Ammon's horn (tissue), 1 donor: Measurements from ENCODE around the gene SAXO1.
"Not testable (repeated sequence)": the region's sequence is repeated elsewhere in the genome, so short reads cannot be mapped to it uniquely, and the experiment has no call there.

Experiments
- DNase-seq: peaks from one replicate; pipeline ENCODE4 v3.0.0-alpha.2; 2016; ENCODE audit warnings: low spot score

The SAXO1 gene

DNA sequence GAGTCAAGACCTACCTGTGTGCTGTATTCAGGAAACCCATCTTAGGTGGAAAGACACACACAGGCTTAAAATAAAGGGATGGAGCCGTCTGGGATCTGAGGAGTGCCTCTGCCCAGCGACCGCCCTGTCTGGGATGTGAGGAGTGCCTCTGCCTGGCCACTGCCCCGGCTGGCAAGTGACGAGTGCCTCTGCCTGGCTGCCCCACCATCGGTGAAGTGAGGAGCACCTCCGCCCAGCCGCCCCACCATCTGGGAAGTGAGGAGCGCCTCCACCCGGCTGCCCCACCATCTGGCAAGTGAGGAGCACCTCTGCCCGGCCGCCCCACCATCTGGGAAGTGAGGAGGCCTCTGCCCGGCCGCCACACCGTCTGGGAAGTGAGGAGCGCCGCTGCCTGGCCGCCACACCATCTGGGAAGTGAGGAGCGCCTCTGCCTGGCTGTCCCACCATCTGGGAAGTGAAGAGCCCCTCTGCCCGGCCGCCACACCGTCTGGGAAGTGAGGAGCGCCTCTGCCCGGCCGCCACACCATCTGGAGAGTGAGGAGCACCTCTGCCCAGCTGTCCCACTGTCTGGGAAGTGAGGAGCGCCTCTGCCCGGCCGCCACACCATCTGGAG is 33.7 kb downstream of the SAXO1 start:
- no peak for DNase-seq

DNA sequence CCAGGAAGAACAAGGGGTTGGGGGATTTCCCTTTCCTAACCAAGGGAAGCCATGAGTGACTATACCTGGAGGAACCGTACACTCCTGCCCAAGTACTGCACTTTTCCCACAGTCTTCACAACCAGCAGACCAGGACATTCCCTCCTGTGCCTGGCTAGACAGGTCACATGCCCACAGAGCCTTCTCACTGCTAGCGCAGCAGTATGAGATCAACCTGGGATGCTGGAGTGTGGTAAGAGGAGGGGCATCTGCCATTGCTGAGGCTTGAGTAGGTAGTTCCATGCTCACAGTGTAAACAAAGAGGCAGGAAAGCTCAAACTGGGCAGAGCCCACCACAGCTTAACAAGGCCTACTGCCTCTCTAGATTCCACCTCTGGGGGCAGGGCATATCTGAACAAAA is 35.9 kb downstream of the SAXO1 start:
- DNase-seq: no peak

DNA sequence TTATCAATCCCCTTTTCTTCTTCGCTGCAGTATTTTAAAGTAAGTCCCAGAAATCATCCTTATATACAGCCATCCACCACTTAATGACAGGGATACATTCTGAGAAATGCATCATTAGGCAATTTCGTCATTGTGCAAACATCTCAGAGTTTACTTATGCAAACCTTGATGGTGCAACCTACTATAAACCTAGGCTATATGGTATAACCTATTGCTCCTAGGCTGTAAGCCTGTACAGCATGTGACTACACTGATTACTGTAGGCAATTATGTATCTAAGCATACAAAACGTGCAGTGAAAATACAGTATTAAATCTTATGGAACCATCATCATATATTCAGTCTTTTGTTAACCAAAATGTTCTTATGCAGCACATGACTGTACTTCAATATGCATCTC is 36.8 kb downstream of the SAXO1 start:
- no peak for DNase-seq

DNA sequence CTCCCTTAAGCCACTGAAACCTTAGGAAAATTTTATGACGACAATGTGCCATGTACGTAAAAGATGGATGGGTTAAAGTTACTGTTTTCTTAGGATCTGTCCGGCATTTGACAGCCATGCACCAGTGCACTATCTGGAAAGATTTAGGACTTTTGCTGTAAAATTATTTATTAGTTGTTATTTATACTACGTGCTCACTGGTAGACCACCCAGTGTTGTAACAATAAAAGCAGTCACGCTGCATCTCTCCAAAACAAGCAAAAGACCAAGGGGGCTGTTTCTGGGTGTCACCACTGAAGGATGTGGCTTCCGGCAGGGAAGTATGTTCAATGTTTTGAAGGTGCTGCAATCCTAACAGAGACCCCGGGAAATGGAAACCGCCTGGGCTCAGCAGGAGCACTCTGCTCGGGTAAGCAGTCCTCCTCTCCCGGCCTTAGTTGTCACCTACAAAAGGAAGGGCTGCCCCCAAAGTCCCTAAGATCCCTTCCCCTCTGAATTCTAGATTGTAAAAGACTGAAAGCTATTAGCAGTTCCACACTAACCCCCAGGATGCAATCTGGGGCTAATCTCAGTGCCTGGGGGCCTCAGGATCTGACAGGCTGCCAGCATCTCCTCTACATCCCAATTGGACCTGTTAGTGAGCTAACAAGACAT is 38.6 kb downstream of the SAXO1 start:
- DNase-seq: no peak

DNA sequence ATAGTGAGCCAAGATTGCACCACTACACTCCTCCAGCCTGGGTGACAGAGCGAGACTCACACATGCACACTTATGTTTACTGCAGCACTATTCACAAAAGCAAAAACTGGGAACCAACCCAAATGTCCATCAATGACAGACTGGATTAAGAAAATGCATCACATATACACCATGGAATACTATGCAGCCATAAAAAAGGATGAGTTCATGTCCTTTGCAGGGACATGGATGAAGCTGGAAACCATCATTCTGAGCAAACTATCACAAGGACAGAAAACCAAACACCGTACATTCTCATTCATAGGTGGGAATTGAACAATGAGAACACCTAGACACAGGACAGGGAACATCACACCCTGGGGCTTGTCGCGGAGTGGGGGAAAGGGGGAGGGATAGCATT is 41.8 kb downstream of the SAXO1 start:
- not testable (repeated sequence) for DNase-seq

DNA sequence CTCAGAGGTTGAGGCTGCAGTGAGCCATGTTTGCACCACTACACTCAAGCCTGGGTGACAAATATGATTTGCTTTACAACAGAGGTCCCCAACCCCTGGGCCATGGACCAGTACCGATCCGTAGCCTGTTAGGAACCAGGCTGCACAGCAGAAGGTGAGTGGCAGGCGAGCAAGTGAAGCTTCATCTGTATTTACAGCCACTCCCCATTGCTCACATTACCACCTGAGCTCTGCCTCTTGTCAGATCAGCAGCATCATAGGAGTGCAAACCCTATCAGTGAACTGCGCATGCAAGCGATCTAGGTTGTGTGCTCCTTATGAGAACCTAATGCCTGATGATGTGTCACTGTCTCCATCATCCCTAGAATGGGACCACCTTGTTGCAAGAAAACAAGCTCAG is 42.5 kb downstream of the SAXO1 start:
- DNase-seq: no peak

DNA sequence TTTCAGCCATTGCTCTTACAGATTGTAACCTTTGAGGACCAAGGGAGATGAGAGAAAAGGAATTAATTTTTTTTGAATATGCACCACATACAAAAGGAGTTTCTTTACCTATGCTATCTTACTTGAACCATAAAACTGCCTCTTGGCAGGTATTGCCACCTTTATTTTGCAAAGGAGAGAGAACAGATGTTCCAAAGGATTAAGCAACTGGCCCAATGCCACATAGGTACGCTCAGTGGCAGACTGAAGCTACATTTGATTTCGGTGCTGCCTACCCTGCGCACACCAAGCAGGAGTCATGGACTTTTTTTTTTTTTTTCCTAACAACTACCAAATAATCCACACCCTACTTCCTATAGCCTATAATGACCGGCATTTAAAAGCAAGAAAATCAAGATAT is 43.1 kb downstream of the SAXO1 start:
- no peak for DNase-seq

DNA sequence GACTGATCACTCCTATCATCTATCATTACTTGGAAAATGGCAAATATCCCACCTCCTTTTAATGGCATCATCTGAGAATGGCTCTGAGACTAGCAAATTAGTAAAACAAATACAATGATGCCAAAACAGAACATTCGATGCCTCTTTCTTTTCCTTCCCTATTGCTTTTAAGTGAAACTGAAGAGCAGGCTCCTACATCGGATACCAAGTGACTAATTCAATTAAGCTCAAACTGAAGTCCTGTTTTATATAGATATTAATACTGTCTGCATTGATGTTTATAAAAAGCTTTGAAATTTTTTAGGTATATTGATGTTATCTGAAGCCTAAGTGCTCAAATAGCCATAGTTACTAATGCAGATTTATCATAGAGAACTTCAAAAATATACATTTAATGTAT is 43.9 kb downstream of the SAXO1 start:
- no peak for DNase-seq

DNA sequence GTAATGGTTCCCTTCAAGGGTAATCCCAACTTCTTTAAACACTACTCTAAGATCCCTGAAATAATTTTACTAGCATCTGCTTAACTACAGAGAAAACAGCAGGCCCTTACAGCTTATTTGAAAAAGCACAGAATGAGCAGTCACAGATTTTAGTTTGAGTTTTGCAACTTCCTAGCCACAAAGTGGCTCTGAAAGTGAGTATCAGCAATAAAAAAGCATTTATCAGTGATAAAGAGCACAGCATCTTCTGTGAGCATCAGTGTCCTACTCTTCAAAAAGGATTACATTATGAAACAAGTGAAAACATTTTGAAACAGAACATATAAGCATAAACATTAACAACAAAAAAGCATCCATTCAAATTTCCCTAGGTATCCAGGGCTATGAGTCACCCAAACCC is 45.0 kb downstream of the SAXO1 start:
- DNase-seq: no peak

DNA sequence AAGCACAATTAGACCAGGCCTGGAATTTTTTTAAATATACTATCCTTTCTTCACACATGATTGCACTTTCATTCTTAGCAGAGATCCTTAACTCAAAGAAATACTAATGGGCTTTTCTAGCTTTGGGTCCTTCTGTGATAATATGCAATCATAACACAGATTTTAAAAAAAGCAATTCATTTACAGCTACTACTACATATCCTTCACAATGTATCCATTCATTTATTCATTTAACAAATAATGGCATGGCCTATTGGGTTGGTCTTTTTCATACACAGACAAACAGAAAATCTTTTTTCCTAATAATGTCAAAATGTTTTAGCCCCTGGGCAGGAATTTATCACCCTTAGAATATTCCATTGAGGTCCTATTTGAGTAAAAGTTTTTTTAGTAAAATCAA is 47.0 kb downstream of the SAXO1 start:
- DNase-seq: no peak

DNA sequence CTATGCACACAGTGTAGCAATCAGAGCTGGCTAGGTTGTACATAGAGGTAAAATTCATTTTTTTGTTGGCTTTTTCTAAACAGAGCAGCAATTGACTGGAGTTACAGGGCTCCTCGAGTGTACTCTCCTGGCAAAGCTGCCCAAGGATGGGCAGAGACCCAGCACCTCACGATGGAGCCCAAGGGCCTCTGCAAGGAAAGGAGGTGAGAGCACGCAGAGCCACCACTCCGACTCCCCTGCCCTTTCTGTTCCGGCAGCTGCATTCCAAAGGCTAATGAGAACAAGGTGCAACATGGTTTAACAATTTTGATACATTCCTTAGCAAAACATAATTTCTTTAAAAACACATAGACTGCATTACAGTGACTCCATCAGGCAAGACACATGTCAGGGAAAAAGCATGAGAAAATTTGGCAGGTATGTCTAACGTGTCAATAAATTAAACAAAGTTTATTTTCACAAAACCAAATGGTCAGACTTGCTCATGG is 47.5 kb downstream of the SAXO1 start:
- DNase-seq: no peak

DNA sequence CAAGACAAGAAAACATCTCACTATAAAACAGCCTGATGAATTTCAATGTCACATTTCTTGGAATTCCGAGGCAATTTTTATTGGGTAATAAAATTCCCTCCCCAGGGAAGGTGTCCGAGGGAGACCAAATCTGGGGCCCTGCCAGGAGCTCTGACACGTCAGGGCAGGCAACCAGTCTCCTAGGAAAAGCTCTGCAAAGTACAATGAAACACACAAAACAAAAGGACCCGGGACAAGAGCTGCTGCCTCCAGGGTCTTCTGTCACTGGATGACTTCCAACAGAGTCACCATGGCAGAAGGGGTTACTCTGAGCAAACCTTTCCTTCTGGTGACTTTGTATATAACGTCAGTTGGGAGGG is 50.8 kb downstream of the SAXO1 start:
- no peak for DNase-seq

DNA sequence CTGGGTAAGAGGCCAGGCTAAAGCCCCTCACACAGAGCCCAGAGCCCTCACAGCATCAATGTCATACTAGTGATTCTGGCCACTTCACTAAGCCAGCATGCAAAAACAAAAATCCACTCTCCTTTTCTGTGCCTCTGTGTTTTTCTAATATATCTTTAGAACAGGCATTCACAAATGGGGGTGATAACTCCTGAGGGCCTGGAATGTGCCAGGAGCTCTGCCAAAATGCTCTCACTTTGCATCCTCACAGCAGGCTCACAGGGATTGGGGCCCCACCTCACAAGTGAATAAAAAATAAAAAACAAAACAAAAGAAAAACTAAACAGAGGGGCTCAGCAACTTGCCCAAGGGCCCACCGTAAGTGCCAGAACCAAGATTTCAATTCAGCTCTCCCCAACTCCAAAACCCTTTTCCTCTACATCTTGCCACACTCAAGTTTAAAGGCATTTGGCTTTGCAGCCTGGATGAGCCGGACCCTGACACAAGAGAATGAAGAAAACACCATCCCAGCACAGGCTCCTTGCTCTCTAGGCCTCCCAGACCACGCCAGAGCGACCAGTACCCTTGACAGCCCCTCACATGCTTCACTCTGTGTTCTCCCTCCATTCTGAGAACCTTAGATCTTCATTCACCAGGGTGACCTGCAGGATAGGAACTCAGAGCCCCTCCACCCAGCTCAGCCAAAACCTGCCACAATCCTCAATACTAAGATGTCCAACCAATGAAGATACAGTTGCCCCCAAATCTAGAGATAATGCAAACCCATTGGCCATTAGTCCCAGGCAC is 51.3 kb downstream of the SAXO1 start:
- no peak for DNase-seq

DNA sequence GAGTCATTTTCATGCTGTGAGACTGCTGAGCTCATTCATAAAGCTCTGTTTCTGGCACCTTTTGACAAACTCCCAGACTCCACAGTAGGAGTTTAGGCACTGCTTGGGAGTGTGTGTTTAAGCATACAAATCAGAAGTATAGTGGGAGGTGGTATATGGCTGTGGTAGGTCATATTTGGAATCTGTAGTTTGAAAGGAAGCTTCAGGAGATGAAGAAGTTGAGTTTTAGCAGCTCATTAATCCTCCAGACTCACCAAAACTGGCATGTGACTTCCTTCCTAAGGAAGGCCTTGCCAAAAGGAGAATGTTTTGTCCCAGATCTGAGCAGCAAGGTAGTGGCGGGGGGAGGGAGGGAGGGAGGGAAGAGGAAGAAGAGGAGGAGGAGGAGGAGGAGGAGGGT is 52.8 kb downstream of the SAXO1 start:
- peak; percentile 23 for DNase-seq

DNA sequence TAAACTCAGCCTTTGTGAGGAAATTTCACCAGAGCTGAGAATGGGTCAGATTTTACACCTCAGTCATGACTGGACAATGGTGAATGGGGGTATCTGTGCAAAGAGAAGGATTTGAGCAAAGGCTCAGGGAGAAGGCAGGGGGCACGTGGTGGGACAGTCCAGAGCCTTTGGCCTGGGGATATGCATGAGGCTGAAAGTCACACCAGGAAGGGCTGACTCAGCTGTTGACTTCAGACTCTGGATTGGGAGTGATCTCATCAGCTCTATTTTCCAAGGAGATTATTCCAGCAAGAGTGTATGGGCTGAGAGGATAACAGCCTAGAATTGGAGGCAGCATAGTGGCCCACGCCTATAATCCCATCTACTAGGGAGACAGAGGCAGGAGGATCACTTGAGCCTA is 53.6 kb downstream of the SAXO1 start:
- DNase-seq: no peak

DNA sequence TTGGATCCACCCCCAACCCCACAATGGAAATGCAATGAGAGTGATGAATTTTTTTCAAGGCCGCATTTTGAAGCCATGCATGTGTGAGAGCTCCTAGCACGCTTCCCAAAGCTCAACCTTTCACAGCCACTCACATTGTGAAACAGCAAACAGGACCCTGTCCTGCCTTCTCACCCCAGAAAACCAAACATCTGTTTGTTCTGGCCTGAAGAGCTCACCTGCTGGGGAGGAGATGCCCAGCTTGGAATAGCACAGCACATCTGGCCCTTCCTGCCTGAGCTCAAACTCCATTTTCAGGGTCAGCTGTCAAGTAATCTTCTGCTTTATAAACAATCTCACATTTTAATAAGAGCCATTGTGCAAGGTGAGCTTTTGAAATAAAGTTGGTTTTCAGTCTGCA is 54.8 kb downstream of the SAXO1 start:
- DNase-seq: no peak

DNA sequence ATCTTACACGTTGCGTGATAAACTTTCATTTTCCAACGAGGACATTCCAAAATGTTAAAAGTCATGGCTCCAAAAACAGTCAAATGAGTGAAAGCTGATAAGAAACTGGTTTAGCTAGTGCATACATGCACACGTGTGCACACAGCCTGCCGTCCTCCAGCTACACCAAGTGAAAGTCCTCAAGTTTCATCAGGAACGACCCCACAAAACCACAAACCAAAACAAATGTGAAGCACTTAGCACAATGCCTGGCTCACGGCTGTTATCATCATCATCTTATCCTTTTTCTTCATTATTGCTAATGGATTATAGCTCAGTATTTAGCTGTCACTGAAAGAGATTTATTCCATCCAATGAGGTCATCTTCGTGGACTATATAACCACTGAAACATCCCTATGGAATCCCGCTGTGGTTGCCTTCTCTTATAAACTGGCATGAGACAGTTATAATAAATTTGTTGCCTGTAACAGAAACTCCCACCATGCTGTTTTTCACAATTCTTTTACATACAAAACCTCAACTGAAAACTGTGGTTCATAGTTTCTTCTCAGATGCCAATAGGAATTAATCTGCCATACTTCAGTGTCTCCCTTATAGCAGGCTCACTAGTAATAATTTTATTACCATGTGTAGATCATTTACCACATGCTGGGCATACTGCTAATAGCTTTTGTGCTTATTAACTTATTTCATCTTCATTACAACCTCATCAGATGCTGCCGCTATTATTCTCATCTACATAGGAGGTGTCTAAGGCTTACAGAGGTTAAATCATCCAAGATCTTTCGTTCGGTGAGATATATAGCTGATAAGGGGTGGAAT is 56.1 kb downstream of the SAXO1 start:
- DNase-seq: no peak

DNA sequence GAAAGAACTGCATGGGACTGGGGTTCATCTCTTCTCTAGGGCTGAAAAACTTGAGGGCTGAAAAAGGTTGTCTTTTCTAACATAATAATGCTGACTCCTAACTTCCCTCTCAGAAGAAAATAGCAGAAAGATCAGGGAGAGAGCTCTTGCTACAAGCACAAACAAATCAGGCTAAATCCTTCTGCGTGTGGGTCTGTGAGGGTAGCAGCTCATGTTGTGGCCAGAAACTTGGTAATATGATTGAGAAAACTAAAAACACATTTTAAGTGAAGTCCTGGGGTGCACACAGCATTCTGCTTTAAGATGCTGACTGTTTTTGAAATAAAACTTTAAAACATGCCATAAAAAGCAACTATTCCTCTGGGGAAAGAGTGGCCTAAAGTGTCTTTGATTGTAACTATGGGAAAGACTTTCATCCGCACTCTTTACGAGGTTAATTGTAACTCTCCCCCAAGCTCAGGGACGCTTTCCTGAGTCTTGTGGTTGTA is 56.7 kb downstream of the SAXO1 start:
- DNase-seq: no peak

DNA sequence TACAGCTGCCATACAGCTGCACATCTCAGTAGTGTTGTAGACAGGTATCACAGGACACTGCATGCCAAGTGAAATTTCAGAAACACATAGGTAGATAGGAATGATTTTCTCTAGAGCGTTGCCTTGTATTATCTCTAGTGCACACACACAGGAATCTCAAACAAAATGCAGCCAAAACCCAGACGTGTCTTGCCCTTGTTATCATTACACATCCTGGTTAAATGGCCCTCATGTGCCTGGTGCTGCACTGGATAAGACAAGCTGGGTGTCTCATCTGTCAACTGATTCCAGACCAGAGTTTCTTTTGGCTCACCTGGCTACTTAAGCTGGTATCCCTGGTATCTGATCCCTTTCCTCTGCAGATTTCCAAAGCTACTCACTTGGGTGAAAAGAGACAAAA is 59.7 kb downstream of the SAXO1 start:
- DNase-seq: no peak

DNA sequence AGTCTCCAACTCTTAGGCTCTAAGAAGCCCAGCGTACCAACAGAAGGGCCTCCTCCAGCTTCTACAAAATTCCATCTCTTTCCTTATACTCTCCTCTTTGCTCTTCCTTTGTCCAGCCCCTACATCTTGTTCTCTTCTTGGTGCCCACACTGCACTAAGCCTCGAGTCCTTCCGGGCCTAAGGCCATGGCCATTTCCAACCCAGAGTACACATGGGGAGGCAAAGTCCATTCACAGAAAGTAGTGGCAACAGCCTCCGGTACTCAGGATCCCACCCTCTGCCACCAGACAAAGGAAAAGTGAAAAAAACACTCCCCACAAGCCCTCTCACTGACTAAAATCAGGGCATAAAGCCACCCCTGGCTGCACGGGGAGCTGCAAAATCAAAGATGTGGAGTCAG is 60.3 kb downstream of the SAXO1 start:
- DNase-seq: no peak

DNA sequence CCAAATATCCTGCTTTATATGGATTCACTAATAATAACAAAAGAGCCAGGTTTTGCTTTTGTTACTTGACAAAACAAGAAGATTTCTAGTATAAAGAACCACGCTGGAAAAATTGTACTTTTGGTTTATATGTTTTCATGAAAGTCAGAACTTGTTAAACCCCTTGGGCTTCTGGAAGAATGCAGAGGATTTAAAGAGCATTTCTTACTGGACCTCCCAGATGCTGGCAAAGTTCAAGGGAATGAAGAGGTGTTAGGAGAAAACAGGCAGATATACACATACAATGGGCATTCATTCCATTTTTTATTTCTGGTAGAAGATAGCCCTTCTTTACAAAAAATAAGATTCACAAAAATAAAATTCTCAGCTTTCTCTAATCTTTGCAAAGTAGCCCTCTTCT is 61.1 kb downstream of the SAXO1 start:
- no peak for DNase-seq

DNA sequence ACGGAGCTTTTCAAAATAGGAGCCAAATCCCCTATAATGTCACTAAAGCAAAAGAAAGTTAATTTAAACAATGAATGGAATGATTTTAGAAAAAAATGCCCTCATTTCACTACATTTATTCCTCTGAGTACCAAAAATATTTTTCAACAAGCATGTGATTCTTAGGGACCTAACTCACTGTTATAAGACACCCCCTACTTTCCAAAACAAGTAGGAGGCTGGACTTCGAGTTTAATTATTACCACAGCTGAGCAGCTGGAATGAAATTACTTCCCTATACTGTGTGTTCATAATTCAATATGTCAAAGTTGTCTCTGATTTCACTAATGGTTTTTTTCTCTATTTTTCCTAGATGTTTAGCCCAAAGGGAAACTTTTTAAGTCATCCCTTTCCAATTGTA is 61.6 kb downstream of the SAXO1 start:
- no peak for DNase-seq
